Bronchial epithelial cell (primary cell): ENCODE data around the gene ANKH. TPM values are rescaled to one million over a fixed set of nuclear protein-coding genes. Genes with fewer than 3 reads are reported as not detected.
"Not testable (repeated sequence)": the region's sequence is repeated elsewhere in the genome, so short reads cannot be mapped to it uniquely, and the experiment has no call there.

Source experiments
- DNase-seq: peaks from one replicate; pipeline ENCODE4 v3.0.0-alpha.2; 2010; ENCODE audit warnings: low read depth
- FAIRE-seq: peaks from 2 replicates; lab custom pipeline; 2011; peaks lifted over from hg19 to GRCh38; lab: Jason Lieb, UNC
- H3K27me3 ChIP-seq: 2 replicates; pipeline ENCODE4 v1.5.1; 2011; ENCODE audit warnings: low read length; ENCODE audit not compliant: control insufficient read depth, insufficient read depth
- H3K36me3 ChIP-seq: 2 replicates; pipeline ENCODE4 v1.5.1; 2011; ENCODE audit warnings: low read length; ENCODE audit not compliant: control insufficient read depth, insufficient read depth
- H3K4me3 ChIP-seq: 2 replicates; pipeline ENCODE4 v1.5.1; 2011; ENCODE audit warnings: mild to moderate bottlenecking, low read depth, low read length, control low read depth
- total RNA-seq: library from RNA; depleted of rRNA; stranded (reverse); fragments of >200 nt; gene quantifications from 2 replicates; pipeline ENCODE4 v1.2.1, GENCODE V29; 2014
- TF ChIP-seq, protein P1 (sequence below): IDR thresholded peaks from 2 replicates; pipeline ENCODE4 v1.5.1; 2011; ENCODE audit warnings: mild to moderate bottlenecking, moderate library complexity, low read length, control low read depth, inconsistent platforms; ENCODE audit not compliant: insufficient read depth, severe bottlenecking

Gene ANKH
- total RNA-seq, 1 donor from 2014 or later: 12.9 TPM

DNA sequence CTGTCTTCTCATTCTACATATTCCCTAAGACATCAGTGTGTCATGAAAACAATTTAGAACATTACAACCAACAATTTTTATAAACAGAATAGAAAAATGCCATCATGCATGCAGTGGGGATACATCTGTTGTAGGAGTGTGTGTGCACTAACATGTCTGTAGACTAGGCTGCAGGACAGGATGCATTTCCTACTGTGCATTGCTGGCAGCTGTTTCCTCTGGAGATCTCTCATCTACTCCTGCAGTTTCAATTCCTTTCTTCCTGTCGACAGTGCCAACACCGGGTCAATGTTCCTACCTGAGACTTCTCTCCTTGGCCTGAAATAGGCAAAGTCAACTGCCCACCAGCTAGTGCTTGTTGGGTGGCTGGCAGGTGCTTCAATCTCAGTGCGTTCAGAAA is 69.8 kb downstream of the ANKH start:
- TF ChIP-seq, protein P1, sequence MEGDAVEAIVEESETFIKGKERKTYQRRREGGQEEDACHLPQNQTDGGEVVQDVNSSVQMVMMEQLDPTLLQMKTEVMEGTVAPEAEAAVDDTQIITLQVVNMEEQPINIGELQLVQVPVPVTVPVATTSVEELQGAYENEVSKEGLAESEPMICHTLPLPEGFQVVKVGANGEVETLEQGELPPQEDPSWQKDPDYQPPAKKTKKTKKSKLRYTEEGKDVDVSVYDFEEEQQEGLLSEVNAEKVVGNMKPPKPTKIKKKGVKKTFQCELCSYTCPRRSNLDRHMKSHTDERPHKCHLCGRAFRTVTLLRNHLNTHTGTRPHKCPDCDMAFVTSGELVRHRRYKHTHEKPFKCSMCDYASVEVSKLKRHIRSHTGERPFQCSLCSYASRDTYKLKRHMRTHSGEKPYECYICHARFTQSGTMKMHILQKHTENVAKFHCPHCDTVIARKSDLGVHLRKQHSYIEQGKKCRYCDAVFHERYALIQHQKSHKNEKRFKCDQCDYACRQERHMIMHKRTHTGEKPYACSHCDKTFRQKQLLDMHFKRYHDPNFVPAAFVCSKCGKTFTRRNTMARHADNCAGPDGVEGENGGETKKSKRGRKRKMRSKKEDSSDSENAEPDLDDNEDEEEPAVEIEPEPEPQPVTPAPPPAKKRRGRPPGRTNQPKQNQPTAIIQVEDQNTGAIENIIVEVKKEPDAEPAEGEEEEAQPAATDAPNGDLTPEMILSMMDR: no peak
- no peak for FAIRE-seq
- DNase-seq: no peak
- no peaks in the 10 kb centered on the region for H3K36me3 ChIP-seq
- H3K4me3 ChIP-seq: no peak overlapping the region
- no peaks in the 10 kb centered on the region for H3K27me3 ChIP-seq

DNA sequence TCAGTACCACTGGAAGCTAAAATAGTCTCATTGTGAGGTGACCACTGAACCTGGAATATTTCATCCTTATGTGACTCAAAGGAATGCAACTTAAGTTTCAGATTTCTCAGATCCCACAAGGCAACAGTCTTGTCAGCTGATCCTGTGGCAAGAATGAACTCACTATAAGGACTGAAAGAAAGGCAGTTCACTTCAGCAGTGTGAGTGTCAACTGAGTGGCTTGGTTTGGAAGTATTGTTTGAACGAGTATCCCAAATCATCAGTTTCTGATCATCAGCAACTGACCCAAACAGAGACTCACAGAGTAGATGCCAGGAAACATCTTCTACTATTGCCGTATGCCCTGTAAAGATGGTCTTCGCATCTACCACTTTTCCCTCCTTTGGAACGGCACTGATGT is 74.2 kb downstream of the ANKH start:
- H3K27me3 ChIP-seq, H3K4me3 ChIP-seq, FAIRE-seq, DNase-seq, H3K36me3 ChIP-seq: not testable (repeated sequence)

DNA sequence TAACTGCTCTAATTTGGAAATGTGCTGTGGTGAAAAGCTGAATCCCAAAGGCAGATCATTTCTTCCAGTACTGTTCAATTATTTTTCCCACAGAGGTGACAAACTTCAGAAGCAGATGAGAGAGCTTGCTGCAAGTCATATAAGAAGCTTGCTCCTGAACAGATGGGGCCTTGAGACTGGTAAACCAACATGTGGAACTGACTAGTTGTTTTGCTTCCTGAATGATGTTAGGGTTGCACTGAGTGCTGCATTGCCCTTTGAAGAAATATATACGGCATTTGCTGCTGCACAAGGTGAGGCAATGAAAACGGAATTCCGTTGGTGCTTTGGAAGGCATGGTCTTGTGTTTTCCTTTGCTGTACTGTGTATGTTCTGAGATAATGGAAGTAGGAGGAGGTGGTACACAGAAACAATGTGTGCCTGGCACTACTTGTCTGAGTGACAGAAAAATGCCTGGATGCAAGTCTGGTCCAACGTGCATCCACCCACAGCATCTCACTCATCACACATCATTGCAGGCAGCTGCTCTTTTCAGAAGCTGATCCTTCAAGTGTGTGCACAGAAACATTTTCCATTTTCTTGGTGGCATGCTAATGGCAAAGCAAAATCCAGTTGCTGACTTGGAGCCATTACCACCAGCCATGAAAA is 76.9 kb downstream of the ANKH start:
- TF ChIP-seq, protein P1: no peak
- no peak overlapping the region for H3K4me3 ChIP-seq
- DNase-seq (no peak), FAIRE-seq (no peak)
- H3K27me3 ChIP-seq: no peaks in the 10 kb centered on the region
- H3K36me3 ChIP-seq: no peaks in the 10 kb centered on the region

DNA sequence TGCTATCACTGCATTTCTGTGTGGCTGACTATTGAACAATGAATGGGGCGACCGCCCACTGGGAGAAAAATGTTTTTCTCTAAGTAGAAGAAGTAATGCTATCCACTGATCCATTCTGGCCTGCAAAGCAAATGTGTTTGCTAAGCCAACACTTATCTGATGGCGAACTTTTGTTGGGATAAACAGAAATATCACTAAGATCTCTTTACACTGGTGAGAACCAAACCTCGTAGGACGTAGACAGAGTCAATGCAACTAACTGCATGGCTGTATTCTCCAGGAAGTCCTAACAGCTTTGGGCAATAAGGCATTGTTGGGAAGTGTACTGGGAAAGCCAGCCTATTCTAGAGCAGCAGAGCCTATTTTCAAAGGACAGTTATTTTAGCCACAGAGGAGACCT is 77.7 kb downstream of the ANKH start:
- H3K36me3 ChIP-seq: no peaks in the 10 kb centered on the region
- H3K4me3 ChIP-seq: no peak overlapping the region
- no peaks in the 10 kb centered on the region for H3K27me3 ChIP-seq
- TF ChIP-seq, protein P1: no peak
- no peak for FAIRE-seq
- no peak for DNase-seq

DNA sequence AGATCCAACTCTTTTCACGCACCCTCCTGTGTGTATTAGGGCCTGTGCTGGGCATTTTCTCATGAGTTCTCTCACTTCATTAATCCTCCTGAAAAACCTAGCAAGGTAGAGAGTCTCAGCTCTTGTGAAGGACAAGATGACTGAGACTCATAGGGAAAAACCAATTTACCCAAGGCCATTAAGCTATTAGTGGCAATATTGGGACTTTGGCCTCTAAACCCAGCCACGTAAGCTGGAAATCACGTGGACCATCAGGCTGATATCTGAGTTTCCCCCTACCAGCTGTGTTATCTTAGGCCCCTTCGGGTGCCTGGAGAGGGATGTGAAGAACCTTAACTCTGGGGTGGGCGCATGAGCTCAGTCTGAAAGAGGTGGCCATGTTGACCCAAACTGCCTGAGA is 80.7 kb downstream of the ANKH start:
- Histone ChIP-seq H3K4me3 (no peak overlapping the region), H3K27me3 (no peaks in the 10 kb centered on the region), H3K36me3 (no peaks in the 10 kb centered on the region)
- TF ChIP-seq, protein P1: no peak
- FAIRE-seq (no peak), DNase-seq (no peak)

DNA sequence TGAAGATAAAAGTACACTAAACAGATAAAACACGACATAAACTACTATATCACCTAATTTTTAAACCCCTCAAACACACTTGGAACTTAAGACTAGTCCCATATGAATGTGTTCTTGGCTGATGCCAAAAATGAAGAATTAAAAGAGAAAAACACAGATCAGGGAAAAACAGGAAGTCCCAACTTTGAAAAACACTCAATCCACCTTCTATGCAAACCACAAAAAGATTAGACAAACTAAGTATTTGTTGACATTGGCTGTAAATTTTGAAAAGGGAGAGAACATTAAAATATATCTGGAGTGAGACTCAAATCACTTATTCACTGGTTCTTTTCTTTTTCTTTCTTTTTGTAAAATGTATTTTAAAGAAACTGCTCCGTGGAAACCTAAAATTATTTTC is 81.4 kb downstream of the ANKH start:
- Histone ChIP-seq H3K27me3 (no peaks in the 10 kb centered on the region), H3K4me3 (no peak overlapping the region), H3K36me3 (no peaks in the 10 kb centered on the region)
- FAIRE-seq: no peak
- no peak for DNase-seq
- TF ChIP-seq, protein P1: no peak
